Measurements from ENCODE around the gene IL1RAP.

- no peak for TF ChIP-seq EZH2phosphoT487 (IDR thresholded peaks at IDR 0.05; ENCODE audit: insufficient read depth, low read depth)
- TF ChIP-seq EZH2 (IDR thresholded peaks at IDR 0.05; ENCODE audit: insufficient read depth, poor library complexity, severe bottlenecking) = no peak
Observed at GRCh38 chr3:190486908-190487607, 26.8 kb upstream of the IL1RAP start.

Data from GM23248 (cell line).